Measurements from ENCODE around the gene MYOZ1. TPM values are rescaled to one million over a fixed set of nuclear protein-coding genes. Genes with fewer than 3 reads are reported as not detected.
A peak's percentile ranks its signal among the peaks of the same experiment; 100 is the strongest.

MYOZ1 gene
- polyA plus RNA-seq, 1 donor (not counting 4 experiments of a cell fraction or from before 2014, with no cell fraction given), result not detected

DNA sequence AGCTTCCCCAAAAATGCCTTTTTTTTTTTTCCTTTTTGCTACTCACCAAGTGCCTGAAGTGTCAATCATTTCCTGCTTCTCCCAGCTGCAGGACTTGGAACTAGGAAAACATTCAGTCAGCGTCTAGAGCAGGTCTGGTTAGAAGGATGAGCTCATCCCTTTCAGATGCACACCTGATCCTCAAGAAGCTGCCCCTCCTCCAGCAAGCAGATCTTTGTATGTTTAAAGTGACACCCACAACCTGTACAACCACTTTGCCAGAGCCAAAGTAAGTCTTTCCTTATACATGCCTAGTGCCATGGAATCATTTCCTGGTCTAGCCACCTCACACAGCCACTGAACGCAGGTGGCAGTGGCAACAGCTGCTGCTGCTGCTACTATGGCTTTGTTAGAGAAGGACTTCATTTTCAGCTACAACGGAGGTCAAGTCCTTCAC is 39.8 kb downstream of the MYOZ1 start:
- H3K4me1 ChIP-seq (ENCODE audit: control insufficient read depth, extremely low read depth, insufficient read depth, low read length), result peaks cover 15% of the 10 kb centered on the region
- no peak overlapping the region for H3K4me3 ChIP-seq (ENCODE audit: control insufficient read depth in 2 of 3, extremely low read depth in 1 of 3, insufficient read depth in 2 of 3, low read depth in 1 of 3, low read length in 3 of 3)
- peak overlapping the region; percentile 7 for H3K4me2 ChIP-seq (ENCODE audit: control insufficient read depth, extremely low read depth, insufficient read depth, low read depth, low read length)
- H3K9me3 ChIP-seq (ENCODE audit: control insufficient read depth, low read depth, low read length), result no peaks in the 10 kb centered on the region
- H3K9me1 ChIP-seq (ENCODE audit: control insufficient read depth, extremely low read depth, insufficient read depth, low read length), result no peaks in the 10 kb centered on the region
- no peaks in the 10 kb centered on the region for H3K79me2 ChIP-seq (ENCODE audit: control insufficient read depth, insufficient read depth, low read length)
- dilution Hi-C loops (cut with MboI; ENCODE audit: extremely low pct_ligation_motif_present, low sequenced_read_pairs), result no loop called here
- H3K36me3 ChIP-seq (ENCODE audit: control insufficient read depth in 2 of 2, extremely low read depth in 1 of 2, insufficient read depth in 2 of 2, low read length in 2 of 2), result no peaks in the 10 kb centered on the region
- peak overlapping the region; percentile 39 for H3K27ac ChIP-seq (ENCODE audit: control insufficient read depth, insufficient read depth, low read length)
- H4K20me1 ChIP-seq (ENCODE audit: control insufficient read depth, extremely low read depth, insufficient read depth, low read length), result no peaks in the 10 kb centered on the region
- DNase-seq (ENCODE audit: low read depth, low spot score) (peak; percentile 85), FAIRE-seq (peak; percentile 97)
- peak overlapping the region; percentile 24 for H2AFZ ChIP-seq (ENCODE audit: control insufficient read depth, low read length)
- no peak overlapping the region for H3K9ac ChIP-seq (ENCODE audit: control insufficient read depth, extremely low read depth, insufficient read depth, low read length)
- TF ChIP-seq, protein P1, sequence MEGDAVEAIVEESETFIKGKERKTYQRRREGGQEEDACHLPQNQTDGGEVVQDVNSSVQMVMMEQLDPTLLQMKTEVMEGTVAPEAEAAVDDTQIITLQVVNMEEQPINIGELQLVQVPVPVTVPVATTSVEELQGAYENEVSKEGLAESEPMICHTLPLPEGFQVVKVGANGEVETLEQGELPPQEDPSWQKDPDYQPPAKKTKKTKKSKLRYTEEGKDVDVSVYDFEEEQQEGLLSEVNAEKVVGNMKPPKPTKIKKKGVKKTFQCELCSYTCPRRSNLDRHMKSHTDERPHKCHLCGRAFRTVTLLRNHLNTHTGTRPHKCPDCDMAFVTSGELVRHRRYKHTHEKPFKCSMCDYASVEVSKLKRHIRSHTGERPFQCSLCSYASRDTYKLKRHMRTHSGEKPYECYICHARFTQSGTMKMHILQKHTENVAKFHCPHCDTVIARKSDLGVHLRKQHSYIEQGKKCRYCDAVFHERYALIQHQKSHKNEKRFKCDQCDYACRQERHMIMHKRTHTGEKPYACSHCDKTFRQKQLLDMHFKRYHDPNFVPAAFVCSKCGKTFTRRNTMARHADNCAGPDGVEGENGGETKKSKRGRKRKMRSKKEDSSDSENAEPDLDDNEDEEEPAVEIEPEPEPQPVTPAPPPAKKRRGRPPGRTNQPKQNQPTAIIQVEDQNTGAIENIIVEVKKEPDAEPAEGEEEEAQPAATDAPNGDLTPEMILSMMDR (optimal IDR thresholded peaks at IDR 0.05 in 1 of 3, IDR thresholded peaks at IDR 0.05 in 1 of 3, conservative IDR thresholded peaks at IDR 0.05 in 1 of 3; ENCODE audit: extremely low read depth in 1 of 3, insufficient read depth in 2 of 3, low read length in 3 of 3), result no peak
- no peak for TF ChIP-seq EZH2 (IDR thresholded peaks at IDR 0.05; ENCODE audit: low read length)
- no peaks in the 10 kb centered on the region for H3K27me3 ChIP-seq (ENCODE audit: control insufficient read depth, extremely low read depth, insufficient read depth, low read length)

DNA sequence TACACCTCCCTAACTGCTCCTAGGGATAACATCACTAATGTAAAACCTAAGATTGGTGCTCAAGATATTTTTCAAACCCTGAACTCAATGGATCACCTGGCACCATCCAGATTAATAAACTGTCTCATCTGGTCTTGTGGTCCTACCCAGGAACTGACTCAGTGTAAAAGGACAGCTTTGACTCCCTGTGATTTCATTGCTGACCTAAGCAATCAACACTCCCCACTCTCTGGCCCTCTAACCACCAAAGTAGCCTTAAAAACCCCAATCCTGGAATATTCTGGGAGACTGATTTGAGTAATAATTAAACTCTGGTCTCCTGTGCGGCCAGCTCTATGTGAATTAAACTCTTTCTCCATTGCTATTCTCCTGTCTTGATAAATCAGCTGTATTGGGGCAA is 43.9 kb downstream of the MYOZ1 start:
- Histone ChIP-seq H3K9me1 (ENCODE audit: control insufficient read depth, extremely low read depth, insufficient read depth, low read length) (no peaks in the 10 kb centered on the region), H3K4me1 (ENCODE audit: control insufficient read depth, extremely low read depth, insufficient read depth, low read length) (peaks cover 15% of the 10 kb centered on the region), H3K36me3 (ENCODE audit: control insufficient read depth in 2 of 2, extremely low read depth in 1 of 2, insufficient read depth in 2 of 2, low read length in 2 of 2) (no peaks in the 10 kb centered on the region), H3K79me2 (ENCODE audit: control insufficient read depth, insufficient read depth, low read length) (no peaks in the 10 kb centered on the region), H4K20me1 (ENCODE audit: control insufficient read depth, extremely low read depth, insufficient read depth, low read length) (no peaks in the 10 kb centered on the region), H3K27ac (ENCODE audit: control insufficient read depth, insufficient read depth, low read length) (no peak overlapping the region), H3K9me3 (ENCODE audit: control insufficient read depth, low read depth, low read length) (no peaks in the 10 kb centered on the region), H3K9ac (ENCODE audit: control insufficient read depth, extremely low read depth, insufficient read depth, low read length) (no peak overlapping the region), H3K4me3 (ENCODE audit: control insufficient read depth in 2 of 3, extremely low read depth in 1 of 3, insufficient read depth in 2 of 3, low read depth in 1 of 3, low read length in 3 of 3) (no peak overlapping the region), H3K27me3 (ENCODE audit: control insufficient read depth, extremely low read depth, insufficient read depth, low read length) (no peaks in the 10 kb centered on the region), H3K4me2 (ENCODE audit: control insufficient read depth, extremely low read depth, insufficient read depth, low read depth, low read length) (no peak overlapping the region), H2AFZ (ENCODE audit: control insufficient read depth, low read length) (no peak overlapping the region)
- DNase-seq (ENCODE audit: low read depth, low spot score) (no peak), FAIRE-seq (no peak)
- TF ChIP-seq, protein P1 (optimal IDR thresholded peaks at IDR 0.05 in 1 of 3, IDR thresholded peaks at IDR 0.05 in 1 of 3, conservative IDR thresholded peaks at IDR 0.05 in 1 of 3; ENCODE audit: extremely low read depth in 1 of 3, insufficient read depth in 2 of 3, low read length in 3 of 3), result no peak
- no peak for TF ChIP-seq EZH2 (IDR thresholded peaks at IDR 0.05; ENCODE audit: low read length)
- dilution Hi-C loops (cut with MboI; ENCODE audit: extremely low pct_ligation_motif_present, low sequenced_read_pairs), result no loop called here
